Lung (tissue), 12 donors: ENCODE measurements around the gene MRPS2. TPM values are rescaled to one million over a fixed set of nuclear protein-coding genes. Genes with fewer than 3 reads are reported as not detected.

Experiments used
- ATAC-seq: fragments of 200-7000 bp; cut with Tn5 transposase; one replicate; pipeline ENCODE4 v1.9.1; 2020; ENCODE audit warnings: moderate number of reproducible peaks; ENCODE audit not compliant: insufficient read depth, low FRiP score
- DNase-seq, 3 donors: peaks; one replicate each; pipeline ENCODE4 v3.0.0-alpha.2; 2013 to 2017
- H3K27ac ChIP-seq, 2 donors: one replicate each; pipeline ENCODE4 v1.5.1; 2013; ENCODE audit warnings: mild to moderate bottlenecking in 2 of 2, moderate library complexity in 2 of 2, control low read depth in 1 of 2, inconsistent platforms in 1 of 2, low read depth in 1 of 2, low read length in 1 of 2
- H3K27me3 ChIP-seq, 3 donors: one replicate each; pipeline ENCODE4 v1.5.1; 2013; ENCODE audit warnings: low read length in 2 of 3; ENCODE audit not compliant: control insufficient read depth in 3 of 3, insufficient read depth in 3 of 3
- H3K36me3 ChIP-seq, 4 donors: one replicate each; pipeline ENCODE4 v1.5.1; 2013; ENCODE audit warnings: low read length in 4 of 4, mild to moderate bottlenecking in 1 of 4, moderate library complexity in 1 of 4; ENCODE audit not compliant: control insufficient read depth in 4 of 4, insufficient read depth in 4 of 4
- H3K4me1 ChIP-seq, 5 donors: one replicate each; pipeline ENCODE4 v1.5.1; 2013; ENCODE audit warnings: low read length in 5 of 5, mild to moderate bottlenecking in 2 of 5, moderate library complexity in 1 of 5; ENCODE audit not compliant: control insufficient read depth in 5 of 5, insufficient read depth in 5 of 5
- H3K4me3 ChIP-seq: one replicate; pipeline ENCODE4 v1.5.1; 2013; ENCODE audit warnings: mild to moderate bottlenecking, control low read depth, moderate library complexity
- H3K9ac ChIP-seq, 2 donors: one replicate each; pipeline ENCODE4 v1.5.1; 2013; ENCODE audit warnings: low read length in 2 of 2, control low read depth in 1 of 2; ENCODE audit not compliant: insufficient read depth in 1 of 2
- H3K9me3 ChIP-seq, 4 donors: one replicate each; pipeline ENCODE4 v1.5.1; 2013; ENCODE audit warnings: low read length in 3 of 4, mild to moderate bottlenecking in 1 of 4, moderate library complexity in 1 of 4; ENCODE audit not compliant: control insufficient read depth in 4 of 4, insufficient read depth in 3 of 4
- WGBS, 2 donors: extraction: QIAGEN DNeasy Blood & Tissue Kit; methylation state at CpG; one replicate each; pipeline ENCODE4 v1.1.7; 2013; 5-methylcytosine and 5-hydroxymethylcytosine counted together
- polyA plus RNA-seq, 2 donors: library from polyadenylated mRNA; stranded (reverse); fragments of 200-250 nt; gene quantifications; one replicate each; pipeline ENCODE4 v1.2.1, GENCODE V29; 2013
- total RNA-seq, 2 donors: library from RNA; depleted of rRNA in 1 of 2; stranded (reverse); fragments of >200 nt in 1 of 2; gene quantifications; one replicate each; pipeline ENCODE4 v1.2.1, GENCODE V29; 2014 to 2021
- TF ChIP-seq, protein P1 (sequence below): IDR thresholded peaks from 2 replicates; pipeline ENCODE4 v1.5.1; 2012; ENCODE audit warnings: mild to moderate bottlenecking; ENCODE audit errors: control extremely low read depth, extremely low read depth
- donor health status: control.
- donor health status: control.
- donor health status: Bipolar disorder and iron deficiency.
- donor health status: healthy.
- donor health status: DM: yes; HTN: yes; CAD: no.

Gene MRPS2
- total and polyA plus RNA-seq, 4 donors: 18.2 to 42.0 (median 31.8) TPM

DNA sequence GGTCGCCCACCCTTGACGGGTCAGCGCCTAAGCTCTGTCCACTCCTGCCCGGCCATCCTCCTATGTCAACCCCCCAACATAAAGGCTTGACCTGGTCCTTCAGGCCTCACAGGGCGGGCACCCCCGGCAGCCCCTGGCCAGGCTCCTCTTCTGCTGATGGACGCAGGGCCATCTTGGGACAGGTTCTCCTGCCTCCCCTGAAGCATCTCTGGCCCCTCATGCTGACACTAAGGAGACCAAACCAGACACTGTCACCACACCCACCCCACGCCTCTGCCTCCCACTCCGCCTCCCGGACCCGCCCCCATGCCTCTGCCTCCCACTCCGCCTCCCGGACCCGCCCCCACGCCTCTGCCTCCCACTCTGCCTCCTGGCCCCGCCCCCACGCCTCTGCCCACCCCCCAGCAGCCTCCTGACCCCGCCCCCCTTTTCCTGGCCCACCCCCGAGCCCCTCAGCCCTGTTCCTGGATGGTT, 52.3 kb downstream of the MRPS2 start:
- ATAC-seq: no peak
- Histone ChIP-seq H3K4me1 (no peaks in the 10 kb centered on the region), H3K27me3 (peaks cover 0 to 2% (median 0%) of the 10 kb centered on the region in 3 donors), H3K4me3 (no peak overlapping the region), H3K9me3 (no peaks in the 10 kb centered on the region), H3K27ac (no peak overlapping the region), H3K9ac (no peak overlapping the region), H3K36me3 (no peaks in the 10 kb centered on the region)
- TF ChIP-seq, protein P1, sequence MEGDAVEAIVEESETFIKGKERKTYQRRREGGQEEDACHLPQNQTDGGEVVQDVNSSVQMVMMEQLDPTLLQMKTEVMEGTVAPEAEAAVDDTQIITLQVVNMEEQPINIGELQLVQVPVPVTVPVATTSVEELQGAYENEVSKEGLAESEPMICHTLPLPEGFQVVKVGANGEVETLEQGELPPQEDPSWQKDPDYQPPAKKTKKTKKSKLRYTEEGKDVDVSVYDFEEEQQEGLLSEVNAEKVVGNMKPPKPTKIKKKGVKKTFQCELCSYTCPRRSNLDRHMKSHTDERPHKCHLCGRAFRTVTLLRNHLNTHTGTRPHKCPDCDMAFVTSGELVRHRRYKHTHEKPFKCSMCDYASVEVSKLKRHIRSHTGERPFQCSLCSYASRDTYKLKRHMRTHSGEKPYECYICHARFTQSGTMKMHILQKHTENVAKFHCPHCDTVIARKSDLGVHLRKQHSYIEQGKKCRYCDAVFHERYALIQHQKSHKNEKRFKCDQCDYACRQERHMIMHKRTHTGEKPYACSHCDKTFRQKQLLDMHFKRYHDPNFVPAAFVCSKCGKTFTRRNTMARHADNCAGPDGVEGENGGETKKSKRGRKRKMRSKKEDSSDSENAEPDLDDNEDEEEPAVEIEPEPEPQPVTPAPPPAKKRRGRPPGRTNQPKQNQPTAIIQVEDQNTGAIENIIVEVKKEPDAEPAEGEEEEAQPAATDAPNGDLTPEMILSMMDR: no peak
- WGBS, 2 donors: 86 to 89% methylated on average over 16 to 19 of the region's 19 CpGs
- no peak for DNase-seq

Other genes with a start within 250 kb of the MRPS2 start
- gene PPP1R26, start 20.9 kb upstream of the MRPS2 start, total RNA-seq: 10 to 100 TPM; 22.9 to 29.6 TPM
- gene PPP1R26, start 20.9 kb upstream of the MRPS2 start, polyA plus RNA-seq: 10 to 100 TPM in 1 of 2 donors, 1 to 10 TPM in 1; 9.3 to 13.6 TPM
- gene LCN1, start 20.8 kb downstream of the MRPS2 start, total RNA-seq: not detected
- not detected for gene LCN1, start 20.8 kb downstream of the MRPS2 start, polyA plus RNA-seq
- gene OBP2A, start 45.4 kb downstream of the MRPS2 start, total RNA-seq: not detected
- under 1 TPM in 1 of 2 donors, not detected in 1; 0.07 TPM for gene OBP2A, start 45.4 kb downstream of the MRPS2 start, polyA plus RNA-seq
- under 1 TPM in 1 of 2 donors, not detected in 1; 0.37 TPM for gene PAEP, start 61.1 kb downstream of the MRPS2 start, total RNA-seq
- 1 to 10 TPM in 1 of 2 donors, under 1 TPM in 1; 0.98 to 3.0 TPM for gene PAEP, start 61.1 kb downstream of the MRPS2 start, polyA plus RNA-seq
- not detected for gene GLT6D1, start 138.9 kb downstream of the MRPS2 start, total RNA-seq
- gene GLT6D1, start 138.9 kb downstream of the MRPS2 start, polyA plus RNA-seq: not detected
- not detected for gene LCN9, start 162.6 kb downstream of the MRPS2 start, total RNA-seq
- not detected for gene LCN9, start 162.6 kb downstream of the MRPS2 start, polyA plus RNA-seq
- not detected for gene SOHLH1, start 198.8 kb downstream of the MRPS2 start, total RNA-seq
- not detected for gene SOHLH1, start 198.8 kb downstream of the MRPS2 start, polyA plus RNA-seq
- gene KCNT1, start 201.5 kb downstream of the MRPS2 start, total RNA-seq: under 1 TPM; 0.06 to 0.28 TPM
- under 1 TPM; 0.06 to 0.16 TPM for gene KCNT1, start 201.5 kb downstream of the MRPS2 start, polyA plus RNA-seq